Dendritic cell treated with granulocyte-macrophage colony-stimulating factor and Interleukin-4, amounts not matched to agents 40 ng/mL and 50 ng/mL, for 4 days (primary cell): Measurements from ENCODE around the gene RASA4B.

ENCODE experiments used
- H3K27ac Mint-ChIP-seq: one replicate; pipeline ENCODE4 v1.8.0; 2022; ENCODE audit warnings: mild to moderate bottlenecking, mixed read lengths
- H3K27me3 Mint-ChIP-seq: one replicate; pipeline ENCODE4 v1.8.0; 2022; ENCODE audit warnings: mild to moderate bottlenecking, mixed read lengths
- H3K36me3 Mint-ChIP-seq: one replicate; pipeline ENCODE4 v1.8.0; 2022; ENCODE audit warnings: low read depth, mixed read lengths
- H3K4me1 Mint-ChIP-seq: one replicate; pipeline ENCODE4 v1.8.0; 2022; ENCODE audit warnings: low read depth, mixed read lengths
- H3K4me3 Mint-ChIP-seq: one replicate; pipeline ENCODE4 v1.8.0; 2022; ENCODE audit warnings: mild to moderate bottlenecking, moderate library complexity, mixed read lengths
- H3K9me3 Mint-ChIP-seq: one replicate; pipeline ENCODE4 v1.8.0; 2022; ENCODE audit warnings: mixed read lengths
- intact Hi-C: fragments of 100-400 bp; cut with micrococcal nuclease; formaldehyde crosslinking; loops from one replicate; pipeline ENCODE4 v1.15.0; 2022

Gene RASA4B

DNA sequence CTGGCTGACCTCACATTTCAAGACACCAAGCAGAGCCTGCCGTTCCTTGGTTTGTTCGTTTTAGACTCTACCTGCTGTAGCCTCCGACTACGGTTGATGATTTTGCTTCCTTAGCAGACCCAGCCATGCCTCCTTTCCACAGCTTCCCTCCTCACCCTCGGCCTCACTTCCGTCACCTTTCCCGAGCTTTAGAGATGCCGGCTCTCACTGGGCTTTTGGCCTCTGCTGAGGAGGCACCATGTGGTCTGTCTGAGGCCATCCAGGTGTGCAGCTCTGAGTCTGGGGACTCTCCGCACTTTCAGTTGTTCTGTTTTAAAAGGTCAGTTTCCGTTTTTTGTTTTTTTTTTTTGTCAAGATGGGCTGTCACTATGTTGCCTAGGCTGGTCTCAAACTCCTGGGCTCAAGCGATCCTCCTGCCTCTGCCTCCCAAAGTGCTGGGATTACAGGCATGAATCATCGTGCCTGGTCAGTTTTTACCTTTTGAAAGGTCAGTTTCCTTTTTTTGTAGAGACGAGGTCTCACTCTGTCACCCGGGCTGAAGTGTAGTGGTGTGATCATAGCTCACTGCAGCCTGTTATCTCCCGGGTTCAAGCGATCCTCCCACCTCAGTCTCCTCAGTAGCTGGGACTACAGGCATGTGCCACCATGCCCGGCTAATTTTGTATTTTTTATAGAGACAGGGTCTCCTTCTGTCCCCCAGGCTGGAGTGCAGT, 72.5 kb downstream of the RASA4B start:
- Mint-ChIP-seq H3K27ac (peak overlapping the region; percentile 21), H3K9me3 (no peaks in the 10 kb centered on the region), H3K4me1 (no peaks in the 10 kb centered on the region), H3K36me3 (peaks cover 81% of the 10 kb centered on the region), H3K27me3 (no peaks in the 10 kb centered on the region), H3K4me3 (no peak overlapping the region)
- intact Hi-C loops, result loop anchor here (5.0 kb wide), 1 partner anchor 33 kb away; no protein-coding TSS in a partner anchor

DNA sequence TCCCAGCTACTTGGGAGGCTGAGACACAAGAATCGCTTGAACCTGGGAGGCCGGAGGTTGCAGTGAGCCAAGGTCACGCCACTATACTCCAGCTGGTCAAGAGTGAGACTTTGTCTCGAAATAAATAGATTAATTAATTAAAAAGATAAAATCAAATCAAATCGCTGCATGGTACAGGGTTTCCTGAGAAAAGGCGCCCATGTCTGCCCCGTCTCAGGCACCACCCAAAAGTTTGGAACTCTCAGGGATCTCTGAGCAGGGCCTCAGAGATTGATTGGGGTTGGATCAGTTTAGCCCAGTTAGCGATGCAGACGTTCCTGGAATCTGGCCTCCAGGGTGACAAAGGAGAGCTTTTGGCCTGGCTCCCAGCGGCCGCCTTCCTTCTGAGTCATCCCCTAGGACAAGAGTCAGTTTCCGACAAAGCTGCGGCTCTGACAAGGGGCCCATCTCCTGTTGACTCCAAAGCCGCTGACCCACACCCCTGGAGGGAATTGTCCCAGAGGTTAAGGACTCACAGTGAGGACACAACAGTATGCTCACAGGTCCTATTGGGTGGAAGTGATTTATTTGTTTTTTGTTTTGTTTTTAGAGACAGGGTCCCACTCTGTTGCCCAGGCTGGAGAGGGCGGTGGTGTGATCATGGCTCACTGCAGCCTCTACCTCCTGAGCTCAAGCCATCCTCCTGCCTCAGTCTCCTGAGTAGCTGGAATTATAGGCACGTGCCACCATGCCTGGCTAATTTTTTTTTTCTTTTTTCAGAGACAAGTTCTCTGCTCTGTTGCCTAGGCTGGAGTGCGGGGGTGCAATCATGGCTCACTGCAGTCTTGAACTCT, 77.4 kb downstream of the RASA4B start:
- H3K4me1 Mint-ChIP-seq, result peaks cover 9% of the 10 kb centered on the region
- H3K27ac Mint-ChIP-seq, result no peak overlapping the region
- H3K27me3 Mint-ChIP-seq, result no peaks in the 10 kb centered on the region
- H3K36me3 Mint-ChIP-seq, result peaks cover 74% of the 10 kb centered on the region
- intact Hi-C loops, result no loop called here
- H3K9me3 Mint-ChIP-seq, result no peaks in the 10 kb centered on the region
- no peak overlapping the region for H3K4me3 Mint-ChIP-seq

GRCh38 chr7:102436118-102436517, 81.5 kb downstream of the RASA4B start:
- Mint-ChIP-seq H3K36me3 (peaks cover 41% of the 10 kb centered on the region), H3K27me3 (no peaks in the 10 kb centered on the region), H3K27ac (no peak overlapping the region), H3K4me3 (no peak overlapping the region), H3K9me3 (no peaks in the 10 kb centered on the region), H3K4me1 (peaks cover 28% of the 10 kb centered on the region)
- intact Hi-C loops, result no loop called here

DNA sequence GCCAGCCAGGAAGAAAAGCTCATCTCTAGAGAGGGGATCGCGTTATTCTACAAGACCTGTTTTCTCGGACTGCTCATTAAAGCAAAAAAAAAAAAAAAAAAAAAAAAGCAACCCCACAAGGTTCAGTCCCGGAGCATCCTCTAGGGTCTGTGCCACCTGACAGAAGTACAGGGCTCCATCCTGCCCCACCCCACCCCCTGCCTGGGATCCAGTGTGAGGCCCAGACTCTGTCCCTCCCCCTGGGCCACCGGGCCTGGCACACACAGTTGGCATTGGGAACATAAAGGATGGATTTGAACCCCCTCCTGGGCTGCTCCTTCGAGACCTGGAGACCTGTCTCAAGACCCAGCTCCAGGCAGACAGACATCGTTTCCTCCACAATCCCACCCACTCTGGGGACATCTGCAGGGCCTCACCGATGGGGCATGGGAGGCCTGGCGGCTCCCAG, 83.5 kb downstream of the RASA4B start:
- H3K36me3 Mint-ChIP-seq, result peaks cover 32% of the 10 kb centered on the region
- H3K27ac Mint-ChIP-seq, result peak overlapping the region; percentile 73
- no peaks in the 10 kb centered on the region for H3K9me3 Mint-ChIP-seq
- H3K4me3 Mint-ChIP-seq, result peak overlapping the region; percentile 76
- peaks cover 48% of the 10 kb centered on the region for H3K4me1 Mint-ChIP-seq
- intact Hi-C loops, result no loop called here
- H3K27me3 Mint-ChIP-seq, result no peaks in the 10 kb centered on the region

GRCh38 chr7:102433219-102434038, 84.1 kb downstream of the RASA4B start, which contains the start of gene ORAI2:
TSS of gene ORAI2 (plus strand) at chr7:102433575. CDS start at chr7:102438957, 5,382 bp downstream.
- Mint-ChIP-seq H3K4me1 (peaks cover 50% of the 10 kb centered on the region), H3K9me3 (no peaks in the 10 kb centered on the region), H3K36me3 (peaks cover 26% of the 10 kb centered on the region), H3K27ac (peak within 1 kb of the TSS; percentile 73), H3K4me3 (peak within 1 kb of the TSS; percentile 76), H3K27me3 (no peaks in the 10 kb centered on the region)
- intact Hi-C loops, result no loop called here
